Umbilical cord (tissue), 2 donors: ENCODE measurements around the gene PARP15. TPM values are rescaled to one million over a fixed set of nuclear protein-coding genes. Genes with fewer than 3 reads are reported as not detected.
A peak's percentile ranks its signal among the peaks of the same experiment; 100 is the strongest.
"Not testable (repeated sequence)": the region's sequence is repeated elsewhere in the genome, so short reads cannot be mapped to it uniquely, and the experiment has no call there.

Source experiments
- DNase-seq: peaks from one replicate; pipeline ENCODE4 v3.0.0-alpha.2; 2015; ENCODE audit warnings: low spot score
- total RNA-seq: library from RNA; depleted of rRNA; stranded (reverse); fragments of >200 nt; gene quantifications from one replicate; pipeline ENCODE4 v1.2.3, GENCODE V29; 2014; ENCODE audit warnings: low replicate concordance; ENCODE audit not compliant: insufficient read depth

Gene PARP15
- total RNA-seq, 1 donor from 2014 or later: 4.3 TPM

- no peak for DNase-seq
These were observed 41.2 kb downstream of the PARP15 start for GRCh38 chr3:122618614-122619013.

GRCh38 chr3:122619040-122619439 lies 41.6 kb downstream of the PARP15 start:
- DNase-seq: no peak

- DNase-seq: no peak
These were observed 42.9 kb downstream of the PARP15 start for GRCh38 chr3:122620399-122620798.

GRCh38 chr3:122621112-122621511 lies 43.7 kb downstream of the PARP15 start:
- no peak for DNase-seq

- DNase-seq: no peak
These were observed 45.8 kb downstream of the PARP15 start for GRCh38 chr3:122623031-122623829.

- DNase-seq: no peak
These were observed 49.2 kb downstream of the PARP15 start for GRCh38 chr3:122626515-122627180.

- DNase-seq: peak; percentile 70
These were observed 49.9 kb downstream of the PARP15 start for GRCh38 chr3:122627301-122627700.

- DNase-seq: peak; percentile 11
These were observed 51.1 kb downstream of the PARP15 start for GRCh38 chr3:122628567-122628966.

- no peak for DNase-seq
These were observed 52.3 kb downstream of the PARP15 start for GRCh38 chr3:122629763-122630162.

- no peak for DNase-seq
These were observed 58.3 kb downstream of the PARP15 start for GRCh38 chr3:122635789-122636188.

GRCh38 chr3:122636697-122637096 lies 59.2 kb downstream of the PARP15 start:
- DNase-seq: no peak

- DNase-seq: no peak
These were observed 63.1 kb downstream of the PARP15 start for GRCh38 chr3:122640437-122640999.

GRCh38 chr3:122642935-122643334 lies 65.5 kb downstream of the PARP15 start:
- no peak for DNase-seq

GRCh38 chr3:122646146-122646988 lies 68.9 kb downstream of the PARP15 start:
- DNase-seq: no peak

GRCh38 chr3:122651233-122651907 lies 73.9 kb downstream of the PARP15 start:
- not testable (repeated sequence) for DNase-seq

- DNase-seq: not testable (repeated sequence)
These were observed 74.5 kb downstream of the PARP15 start for GRCh38 chr3:122651962-122652361.

- not testable (repeated sequence) for DNase-seq
These were observed 80.9 kb downstream of the PARP15 start for GRCh38 chr3:122658336-122658735.

GRCh38 chr3:122660297-122660974 lies 83.0 kb downstream of the PARP15 start:
- DNase-seq: no peak

- DNase-seq: no peak
These were observed 84.2 kb downstream of the PARP15 start for GRCh38 chr3:122661633-122662032.

GRCh38 chr3:122662505-122662904 lies 85.1 kb downstream of the PARP15 start:
- no peak for DNase-seq
